SIG-M5 treated with dmso at 0.1 percent for 504 hours (cell line): ENCODE measurements around the gene TSKS.

ENCODE experiments used
- DNase-seq: peaks from one replicate; lab custom pipeline; 2025; ENCODE audit not compliant: unreplicated experiment; lab: John Stamatoyannopoulos, UW

Gene TSKS

DNA sequence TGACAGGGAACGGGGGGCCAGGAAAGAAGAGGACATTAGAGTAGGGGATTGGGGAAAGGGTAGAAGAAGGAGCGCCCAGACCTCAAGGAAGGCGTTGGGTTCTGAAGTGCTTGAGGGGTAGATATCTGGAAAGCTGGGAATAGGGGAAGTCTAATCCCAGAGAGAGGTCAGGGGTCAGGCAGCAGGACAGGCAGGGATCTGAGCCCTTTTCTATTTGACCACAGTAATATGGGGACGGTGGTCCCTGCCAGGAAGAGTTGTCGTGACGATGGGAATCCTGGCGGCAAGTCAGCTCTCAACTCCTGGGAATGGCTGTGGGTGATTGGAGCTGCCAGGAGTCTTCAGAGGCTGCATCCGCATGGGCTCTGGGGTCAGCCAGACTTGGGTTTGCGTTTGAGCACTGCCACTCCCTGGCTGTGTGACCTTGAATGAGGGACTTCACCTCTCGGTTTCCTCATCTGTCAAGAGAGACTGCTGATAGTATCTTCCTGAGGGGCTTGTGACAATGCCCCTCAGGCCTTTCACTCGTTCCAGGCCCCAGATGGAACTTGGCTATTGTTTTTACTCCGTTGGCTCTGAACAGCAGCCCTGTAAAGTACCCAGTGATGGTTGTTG is 5.0 kb upstream of the TSKS start:
- no peak for DNase-seq

DNA sequence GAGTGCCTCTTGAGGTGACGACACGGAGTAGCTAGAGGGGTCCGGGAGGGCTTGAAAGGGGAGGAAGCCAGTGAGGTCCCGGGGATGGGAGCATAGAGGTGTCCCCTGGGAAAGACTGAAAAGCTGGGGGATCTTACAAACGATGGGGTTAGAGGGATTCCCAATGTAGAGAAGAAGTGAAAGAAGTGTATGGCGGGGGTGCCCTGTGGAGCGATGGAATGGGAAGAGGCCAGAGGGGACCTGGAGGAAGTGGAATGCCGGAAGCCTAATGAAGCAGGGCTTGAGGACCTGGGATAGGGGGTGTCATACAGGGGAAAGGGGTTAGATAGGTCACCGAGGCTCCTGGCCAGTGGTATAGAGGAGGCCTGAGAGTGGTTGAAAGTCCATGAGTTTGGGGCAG is 4.3 kb upstream of the TSKS start:
- no peak for DNase-seq

DNA sequence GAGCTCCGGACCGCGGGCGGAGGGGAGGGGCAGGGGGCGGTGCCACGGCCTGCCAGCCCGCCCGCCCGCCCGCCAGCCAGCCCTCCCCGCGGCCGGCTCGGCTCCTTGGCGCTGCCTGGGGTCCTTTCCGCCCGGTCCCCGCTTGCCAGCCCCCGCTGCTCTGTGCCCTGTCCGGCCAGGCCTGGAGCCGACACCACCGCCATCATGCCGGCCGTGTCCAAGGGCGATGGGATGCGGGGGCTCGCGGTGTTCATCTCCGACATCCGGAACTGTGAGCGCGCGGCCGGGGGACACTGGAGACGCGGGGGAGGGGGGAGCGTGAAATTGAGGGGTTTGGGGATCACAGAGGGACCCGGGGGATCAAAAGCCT is 3.8 kb upstream of the TSKS start, which contains the start of gene AP2A1:
Gene AP2A1, plus strand, starts transcription at position 72 of the 370 bp plus-strand sequence. Its CDS starts 133 bp downstream, at position 205.
- DNase-seq = no peak

DNA sequence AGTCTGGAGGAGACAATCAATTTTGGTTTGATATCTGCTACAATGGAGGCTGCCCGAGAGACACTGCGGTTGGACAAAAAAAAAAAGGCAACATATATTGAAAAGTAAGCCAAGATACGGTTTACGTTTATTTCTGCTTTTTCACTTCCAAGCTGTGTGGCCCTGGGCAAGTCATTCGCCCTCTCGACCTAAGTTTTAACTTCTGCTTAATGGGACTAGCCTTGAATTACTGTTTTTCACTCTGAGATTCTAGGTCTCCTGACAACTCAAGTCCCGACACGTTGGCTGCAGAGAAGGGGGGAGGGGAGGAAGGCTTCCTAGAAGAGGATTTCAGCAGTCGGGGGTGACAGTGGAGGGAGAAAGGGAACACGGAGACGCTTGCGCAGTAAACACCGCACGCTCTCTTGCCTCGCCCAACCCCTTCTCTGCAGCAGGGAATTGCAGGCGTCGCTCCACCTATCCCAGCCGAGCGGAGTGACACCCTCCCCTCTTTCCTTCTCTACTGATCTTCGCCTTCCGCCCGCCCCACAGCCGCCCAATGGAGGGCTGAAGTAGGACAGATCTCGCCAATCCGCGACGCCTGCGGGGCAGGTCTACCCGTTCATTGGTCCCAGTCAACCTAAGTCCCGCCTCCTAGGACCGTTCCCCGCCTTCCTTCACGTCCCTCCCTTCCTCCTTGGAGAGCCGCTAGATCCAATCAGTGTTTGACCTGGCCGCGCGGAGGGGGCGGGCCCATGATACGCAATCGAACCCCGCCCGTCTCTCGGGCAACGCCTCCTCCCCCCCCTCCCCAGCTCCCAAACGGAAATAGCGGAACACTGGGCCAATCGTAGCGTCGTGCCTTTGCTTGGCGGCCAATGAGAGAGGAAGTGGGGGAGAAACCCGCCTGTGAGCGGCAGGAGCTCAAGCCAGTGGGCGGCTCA is 3.2 kb upstream of the TSKS start:
- peak; percentile 100 for DNase-seq

DNA sequence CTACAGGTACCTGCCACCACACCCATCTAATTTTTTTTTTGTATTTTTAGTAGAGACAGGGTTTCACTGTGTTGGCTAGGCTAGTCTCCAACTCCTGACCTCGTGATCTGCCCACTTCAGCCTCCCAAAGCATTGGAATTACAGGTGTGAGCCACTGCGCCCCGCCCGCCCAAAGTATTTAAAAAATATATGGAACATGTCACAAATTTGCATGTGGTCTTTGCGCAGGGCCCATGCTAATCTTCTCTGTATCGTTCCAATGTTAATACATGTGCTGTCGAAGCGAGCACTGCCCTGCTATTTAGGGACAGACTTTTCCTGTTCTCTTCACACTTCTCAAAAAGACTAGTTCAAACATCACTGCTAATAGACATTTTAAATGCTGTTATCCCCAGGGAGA is 1.2 kb upstream of the TSKS start:
- DNase-seq = no peak

DNA sequence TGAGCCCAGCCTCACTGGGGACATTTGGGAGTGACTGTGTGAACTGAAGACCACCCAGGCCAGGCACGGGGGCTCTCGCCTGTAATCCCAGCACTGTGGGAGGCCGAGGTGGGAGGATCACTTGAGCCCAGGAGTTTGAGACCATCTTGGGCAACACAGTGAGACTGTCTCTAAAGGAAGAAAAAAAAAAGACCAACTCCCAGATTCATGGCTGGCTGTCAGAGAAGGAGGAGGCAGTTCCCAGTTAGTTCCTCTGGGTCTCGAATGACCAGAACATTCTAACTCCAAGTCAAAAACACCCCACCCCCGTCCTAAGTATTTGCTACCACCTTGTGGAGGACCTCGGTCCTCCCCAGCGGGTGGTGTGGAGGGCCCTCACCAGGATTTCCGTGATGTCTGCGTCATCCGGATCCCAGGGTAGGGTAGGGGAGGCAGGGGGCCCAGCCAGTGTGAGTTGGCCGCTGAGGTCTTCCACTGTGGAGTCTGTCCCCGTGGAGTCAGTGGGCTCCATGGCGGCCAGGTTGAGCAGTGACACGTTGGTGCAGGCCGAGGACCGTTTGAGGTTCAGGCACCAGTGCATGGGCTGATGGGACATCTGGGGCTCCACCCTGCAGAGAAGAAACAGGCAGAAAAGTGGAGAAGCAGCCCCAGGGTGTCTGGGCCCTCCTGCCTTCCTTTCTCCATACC is 1.3 kb downstream of the TSKS start:
- no peak for DNase-seq

DNA sequence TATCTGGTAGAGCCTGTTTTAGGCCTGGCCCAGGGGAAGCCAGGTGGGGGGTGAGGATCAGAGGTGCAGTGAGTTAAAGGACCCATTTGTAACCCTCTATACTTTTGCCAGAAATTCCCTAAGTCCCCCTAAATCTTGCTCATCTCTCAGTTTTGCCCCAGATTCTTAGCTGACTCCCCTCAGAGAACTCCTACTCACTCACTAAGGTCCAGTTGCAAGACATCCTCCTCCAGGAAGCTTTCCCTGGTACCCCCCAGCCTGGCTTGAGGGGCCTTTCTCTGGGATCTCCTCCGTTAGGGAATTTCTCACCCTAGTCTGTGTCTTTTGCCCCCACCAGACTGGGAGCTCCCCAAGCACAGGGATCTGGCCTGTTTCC is 1.9 kb downstream of the TSKS start:
- no peak for DNase-seq

DNA sequence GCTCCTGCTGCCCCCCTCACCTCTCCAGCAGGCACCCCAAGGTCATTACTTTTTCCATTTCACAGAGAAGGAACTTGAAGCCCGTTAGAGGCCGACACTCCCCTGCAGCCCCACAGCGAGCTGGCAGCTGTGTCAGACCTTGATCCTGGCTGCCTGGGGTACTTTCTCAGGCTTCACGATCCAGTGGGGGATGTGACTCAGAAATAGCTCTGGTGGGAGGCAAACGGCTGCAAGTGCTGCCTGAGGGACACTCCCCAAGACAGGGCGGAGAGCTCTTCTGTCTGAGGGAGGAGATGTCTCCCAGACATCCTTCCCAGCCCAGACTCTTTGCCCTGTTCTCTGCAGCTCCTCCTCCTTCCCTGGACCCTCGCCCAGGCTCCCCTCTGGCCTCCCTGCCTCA is 4.8 kb downstream of the TSKS start:
- no peak for DNase-seq

DNA sequence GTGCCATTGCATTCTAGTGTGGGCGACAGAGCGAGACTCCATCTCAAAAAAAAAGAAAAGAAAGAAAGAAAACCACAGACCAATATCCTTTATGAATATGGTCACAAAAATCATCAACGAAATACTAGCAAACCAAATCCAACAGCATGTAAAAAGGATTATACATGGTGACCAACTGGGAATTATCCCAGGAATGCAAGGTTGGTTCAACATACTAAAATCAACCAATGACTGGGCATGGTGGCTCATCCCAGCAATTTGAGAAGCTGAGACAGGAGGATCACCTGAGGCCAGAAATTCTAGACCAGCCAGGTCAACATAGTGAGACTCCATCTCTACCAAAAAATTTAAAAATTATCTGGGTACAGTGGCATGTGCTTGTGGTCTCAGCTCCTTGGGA is 7.2 kb downstream of the TSKS start:
- DNase-seq = no peak

DNA sequence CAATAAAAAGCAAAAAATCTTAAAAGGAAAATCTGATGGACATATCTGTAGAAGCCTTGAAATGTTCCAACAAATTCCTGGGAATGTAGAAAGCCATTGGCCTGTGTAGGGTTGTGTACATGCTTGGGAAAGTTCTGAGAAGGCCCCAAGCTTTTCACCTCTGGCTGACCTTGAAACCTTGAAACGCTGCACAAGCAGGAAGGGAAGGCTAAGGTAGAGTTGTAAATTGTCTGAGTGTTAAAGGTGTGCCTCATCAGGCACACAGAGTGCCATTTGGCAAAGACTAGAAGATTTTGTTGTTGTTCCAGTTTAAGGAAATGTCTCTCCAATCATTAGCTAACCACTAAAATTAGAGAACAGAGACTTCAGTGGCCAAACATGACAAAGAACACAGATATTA is 10.4 kb downstream of the TSKS start:
- DNase-seq = no peak

DNA sequence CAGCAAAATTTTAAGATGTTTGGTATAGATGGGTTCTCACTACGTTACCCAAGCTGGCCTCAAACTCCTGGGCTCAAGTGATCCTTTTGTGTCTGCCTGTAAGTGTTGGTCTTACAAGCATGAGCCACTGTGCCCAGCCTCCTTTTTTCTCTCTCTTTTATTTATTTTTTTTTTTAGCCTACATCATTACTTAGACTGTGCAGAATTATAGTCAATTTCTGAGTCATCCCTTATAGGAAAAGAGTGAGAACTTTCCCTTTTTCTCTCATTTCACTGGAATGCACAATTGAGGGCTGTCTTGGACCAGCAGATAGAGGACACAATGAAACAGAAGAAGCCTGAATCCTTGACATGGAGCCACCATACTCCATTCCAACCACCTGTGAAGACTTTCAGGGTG is 13.3 kb downstream of the TSKS start:
- DNase-seq = no peak

DNA sequence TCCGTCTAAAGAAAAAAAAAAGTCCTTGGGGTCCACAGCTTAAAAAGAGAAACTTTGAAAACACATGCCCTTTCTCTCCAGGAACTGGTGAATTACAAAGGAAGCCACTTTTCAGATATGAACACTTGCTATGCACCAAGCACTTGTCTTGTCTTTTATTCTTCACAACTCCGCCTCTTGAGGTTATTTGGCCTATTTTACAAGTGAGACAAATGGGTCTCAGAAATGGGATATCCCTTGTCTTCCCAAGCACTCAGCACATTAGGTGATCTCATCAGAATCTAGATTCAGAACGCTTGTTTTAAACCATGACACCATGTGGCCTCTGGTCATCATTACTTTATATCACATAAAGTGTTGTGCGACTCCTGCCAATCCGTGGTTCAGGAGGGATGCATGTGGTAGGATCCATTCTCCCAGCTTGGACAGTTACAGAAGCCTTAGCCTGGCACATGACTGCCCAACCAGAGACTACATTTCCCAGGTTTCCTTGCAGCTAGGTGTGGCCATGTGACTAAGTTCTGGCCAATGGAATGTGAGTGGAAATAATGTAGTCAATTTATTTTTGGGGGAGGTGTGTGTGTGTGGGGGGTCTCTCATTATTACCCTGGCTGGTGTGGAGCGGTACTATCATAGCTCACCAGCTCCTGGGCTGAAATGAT is 13.9 kb downstream of the TSKS start:
- no peak for DNase-seq

DNA sequence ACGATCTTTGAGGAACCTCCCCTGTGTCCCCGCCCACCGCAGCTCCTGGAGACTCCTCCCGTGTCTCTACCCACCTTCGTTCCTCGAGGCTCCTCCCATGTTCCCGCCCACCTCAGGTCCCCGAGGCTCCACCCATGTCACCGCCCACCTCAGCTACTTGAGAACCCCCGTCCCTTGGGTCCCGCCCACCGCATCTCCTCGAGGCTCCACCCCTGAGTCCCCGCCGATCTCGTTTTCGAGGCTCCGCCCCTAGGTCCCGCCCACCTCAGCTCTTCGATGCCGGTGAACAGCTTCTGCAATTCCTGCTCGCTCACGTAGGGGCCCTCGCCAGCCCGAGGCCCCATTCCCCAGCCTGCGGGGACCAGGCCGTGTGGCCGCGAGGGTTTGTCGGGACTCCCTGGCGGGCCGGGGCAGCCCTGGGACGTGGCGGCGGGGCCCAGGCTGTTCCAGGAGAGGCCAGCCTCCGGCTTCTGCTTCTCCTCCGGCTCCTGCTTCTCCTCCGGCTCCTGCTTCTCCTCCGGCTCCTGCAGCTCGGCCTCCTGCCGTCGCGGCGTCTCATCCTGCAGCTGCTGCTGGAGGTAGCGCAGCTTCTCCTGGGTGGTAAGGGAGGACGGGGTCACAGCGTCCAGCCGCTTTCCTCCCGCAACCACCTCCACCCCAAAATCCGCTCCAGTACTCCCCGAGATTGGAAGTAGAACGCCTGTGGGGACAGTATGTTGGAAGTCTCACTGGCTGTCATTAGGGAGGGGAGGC is 16.7 kb downstream of the TSKS start:
- no peak for DNase-seq

DNA sequence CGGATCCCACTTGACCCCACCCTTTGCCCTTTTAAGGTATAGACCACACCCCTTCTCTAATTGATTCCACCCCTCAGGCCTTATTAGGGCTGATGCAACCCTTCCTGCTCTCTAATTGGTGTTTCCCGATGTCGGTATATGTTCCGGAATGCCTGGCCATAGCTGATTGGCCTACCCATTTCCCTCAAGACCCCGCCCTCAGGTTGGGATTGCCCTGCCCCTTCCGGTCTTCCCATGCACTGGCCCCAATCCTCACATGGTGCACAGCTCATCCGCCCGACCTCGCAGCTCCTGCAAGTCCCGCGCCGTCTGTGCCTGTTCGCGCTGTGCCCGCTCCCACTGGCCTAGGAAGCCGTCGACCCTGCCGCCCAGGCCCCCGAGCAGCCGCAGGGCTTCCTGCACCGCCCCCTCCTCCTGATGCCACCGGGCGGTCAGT is 18.1 kb downstream of the TSKS start:
- DNase-seq = no peak

DNA sequence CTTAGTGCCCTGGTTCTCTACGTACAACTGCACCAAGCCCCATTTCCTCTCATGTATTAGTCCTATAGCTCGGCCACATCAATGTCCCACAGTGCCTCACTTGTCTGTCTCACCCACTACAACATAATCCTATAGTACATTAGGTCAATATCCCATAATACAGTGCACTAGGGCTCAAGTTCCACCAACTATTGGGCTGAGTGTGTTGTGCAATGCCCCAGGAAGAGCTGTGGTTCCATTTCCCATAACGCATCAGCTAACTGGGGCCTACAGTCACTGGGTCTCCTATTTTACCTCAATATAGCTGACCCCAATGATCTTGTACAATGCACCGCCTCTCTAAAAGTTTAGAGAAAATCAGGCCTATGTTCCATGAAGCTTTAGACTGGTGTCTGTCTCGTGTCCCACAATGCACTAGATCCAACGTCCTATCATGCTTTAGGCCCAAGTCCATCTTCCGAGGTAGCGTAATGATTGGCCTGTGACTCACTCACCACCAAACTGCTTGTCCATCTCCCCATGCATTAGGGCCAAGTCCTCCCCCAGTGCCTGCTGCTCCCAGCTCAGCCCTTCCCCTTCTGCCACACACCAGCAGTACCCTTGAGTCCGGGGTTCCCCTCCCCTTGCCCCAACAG is 21.8 kb downstream of the TSKS start:
- peak; percentile 27 for DNase-seq

DNA sequence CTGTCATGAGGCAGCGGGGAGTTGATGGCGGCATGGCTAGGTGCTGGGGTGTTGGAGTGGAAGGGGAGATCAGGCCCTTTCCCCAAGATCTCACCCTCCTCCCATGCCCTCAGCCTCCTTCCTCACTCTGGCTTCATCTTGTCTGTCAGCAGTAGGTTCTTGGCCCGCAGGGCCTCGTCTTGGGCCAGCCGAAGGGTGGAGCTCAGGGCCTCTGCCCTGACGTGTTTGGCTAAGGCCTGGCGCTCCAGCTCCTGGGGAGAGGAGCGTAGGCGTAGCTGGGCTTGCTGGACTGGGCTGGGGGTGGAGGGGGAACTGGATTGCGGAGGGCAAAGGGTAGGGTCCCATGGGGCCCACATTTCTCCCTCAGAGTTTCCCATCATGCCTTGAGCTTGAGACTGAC is 23.2 kb downstream of the TSKS start:
- no peak for DNase-seq

DNA sequence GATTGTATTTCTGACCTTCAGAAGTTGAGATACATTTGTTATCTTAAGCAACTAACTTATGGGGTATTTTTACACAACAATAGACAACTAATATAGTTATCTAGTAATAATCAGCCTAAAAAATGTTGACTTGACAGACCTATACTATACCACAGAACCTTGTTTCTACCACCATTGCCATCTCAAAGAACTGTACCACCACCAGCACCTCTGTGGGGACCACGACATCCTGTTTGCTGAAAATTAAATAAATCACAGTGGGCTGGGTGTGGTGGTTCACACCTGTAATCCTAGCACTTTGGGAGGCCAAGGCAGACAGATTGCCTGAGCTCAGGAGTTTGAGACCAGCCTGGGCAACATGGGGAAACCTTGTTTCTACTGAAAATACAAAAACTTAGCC is 24.0 kb downstream of the TSKS start:
- no peak for DNase-seq

DNA sequence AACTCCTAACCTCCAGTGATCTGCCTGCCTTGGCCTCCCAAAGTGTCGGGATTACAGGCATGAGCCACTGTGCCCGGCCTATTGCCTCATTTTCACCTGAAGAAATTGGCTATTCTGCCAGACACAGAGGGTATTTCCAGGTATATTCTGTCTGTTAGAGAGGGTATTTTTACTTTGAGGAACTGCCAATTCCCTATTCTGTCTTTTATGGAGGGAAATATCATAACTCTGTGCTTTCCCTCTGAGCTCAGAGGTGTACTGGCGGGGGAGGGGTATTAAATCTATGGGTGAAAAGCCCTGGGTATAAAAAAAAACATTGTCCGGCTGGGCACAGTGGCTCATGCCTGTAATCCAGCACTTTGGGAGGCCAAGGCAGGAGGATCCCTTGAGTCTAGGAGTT is 24.8 kb downstream of the TSKS start:
- no peak for DNase-seq

DNA sequence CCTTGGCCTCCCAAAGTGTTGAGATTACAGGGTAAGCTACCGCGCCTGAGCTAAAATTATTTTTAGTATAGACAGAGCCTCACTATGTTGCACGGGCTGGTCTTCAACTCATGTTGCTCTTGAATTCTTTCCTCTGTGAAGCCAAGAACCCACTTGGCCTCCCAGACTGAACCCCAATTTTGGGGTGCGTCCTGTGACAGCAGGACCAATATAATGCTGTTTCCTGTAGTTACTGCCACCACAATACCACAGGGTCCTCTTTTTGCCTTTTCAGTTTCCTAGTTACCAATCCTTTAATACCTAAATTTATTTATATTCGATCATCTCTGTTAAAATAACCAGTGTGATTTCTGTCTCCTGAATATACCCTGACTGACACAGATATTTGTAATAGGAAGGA is 32.9 kb downstream of the TSKS start:
- no peak for DNase-seq
